ENCODE data around the gene XPR1.
"Not testable (repeated sequence)": the region's sequence is repeated elsewhere in the genome, so short reads cannot be mapped to it uniquely, and the experiment has no call there.

XPR1 gene

DNA sequence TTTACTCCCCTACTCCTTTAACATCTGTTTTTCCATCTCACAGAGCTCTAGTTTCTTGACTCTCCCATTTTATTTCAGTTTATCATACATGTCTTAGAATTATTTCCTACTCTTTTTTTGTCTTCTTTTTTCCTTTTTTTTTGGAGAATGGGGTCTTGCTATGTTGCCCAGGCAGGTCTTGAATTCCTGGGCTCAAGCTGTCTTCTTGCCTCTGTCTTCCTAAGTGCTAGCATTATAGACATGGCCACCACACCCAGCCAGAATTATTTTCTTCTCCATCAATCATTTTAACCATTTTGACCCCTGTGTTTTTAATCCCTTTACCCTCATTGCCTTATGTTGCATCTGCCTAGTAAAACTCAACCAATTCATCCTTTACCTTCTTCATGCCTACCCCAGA lies 157.6 kb downstream of the XPR1 start:
- DNase-seq: no peak

DNA sequence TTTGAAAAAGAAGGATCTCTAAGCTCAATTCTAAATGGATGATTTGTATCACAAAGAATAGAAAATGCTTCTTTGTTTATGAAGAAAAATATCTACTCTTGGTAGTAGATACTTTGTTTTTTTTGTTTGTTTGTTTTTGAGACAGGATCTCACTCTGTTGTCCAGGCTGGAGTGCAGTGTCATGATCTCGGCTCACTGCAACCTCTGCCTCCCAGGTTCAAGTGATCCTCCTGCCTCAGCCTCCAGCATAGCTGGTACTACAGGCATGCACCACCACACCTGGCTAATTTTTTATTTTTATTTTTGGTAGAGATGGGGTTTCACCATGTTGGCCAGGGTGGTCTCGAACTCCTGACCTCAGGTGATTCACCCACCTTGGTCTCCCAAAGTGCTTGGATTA lies 159.3 kb downstream of the XPR1 start:
- not testable (repeated sequence) for DNase-seq

DNA sequence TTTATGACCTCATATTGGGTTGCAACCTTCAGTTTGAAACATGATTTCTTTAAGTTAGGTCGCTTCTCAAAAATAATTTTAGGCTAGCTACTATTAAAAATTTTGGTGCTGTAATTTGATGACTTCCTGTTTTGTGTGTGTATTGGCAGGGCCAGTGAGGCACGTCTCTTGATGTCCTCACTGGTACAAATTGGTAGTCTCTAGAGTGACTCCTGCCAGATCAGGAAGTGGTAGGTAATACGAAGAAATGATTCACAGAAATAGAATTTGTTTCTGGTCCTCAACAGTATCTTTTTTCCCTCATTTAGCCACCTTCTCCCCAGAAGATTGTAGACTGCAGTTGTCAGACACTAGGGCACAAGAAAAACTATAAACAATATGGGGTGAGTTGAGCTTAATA lies 160.0 kb downstream of the XPR1 start:
- no peak for DNase-seq

DNA sequence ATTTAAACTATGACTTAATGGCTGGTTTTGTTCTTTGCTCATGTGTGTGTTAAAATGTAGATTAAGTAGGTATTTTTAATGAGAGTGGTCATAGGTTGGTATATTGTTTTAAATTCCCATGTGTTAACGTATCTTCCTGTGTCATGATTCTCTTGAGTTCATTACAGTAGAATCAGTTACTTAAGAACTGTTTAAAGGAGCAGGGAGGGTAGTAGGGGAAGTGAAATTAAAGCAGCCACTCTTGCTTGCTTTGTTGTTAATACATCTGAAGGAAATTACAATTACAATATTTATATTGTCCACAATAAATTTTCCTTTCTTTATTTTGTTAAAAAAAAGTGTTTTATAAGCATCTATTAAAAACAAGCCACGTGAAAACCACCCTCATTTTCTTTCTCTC lies 161.6 kb downstream of the XPR1 start:
- DNase-seq: no peak

DNA sequence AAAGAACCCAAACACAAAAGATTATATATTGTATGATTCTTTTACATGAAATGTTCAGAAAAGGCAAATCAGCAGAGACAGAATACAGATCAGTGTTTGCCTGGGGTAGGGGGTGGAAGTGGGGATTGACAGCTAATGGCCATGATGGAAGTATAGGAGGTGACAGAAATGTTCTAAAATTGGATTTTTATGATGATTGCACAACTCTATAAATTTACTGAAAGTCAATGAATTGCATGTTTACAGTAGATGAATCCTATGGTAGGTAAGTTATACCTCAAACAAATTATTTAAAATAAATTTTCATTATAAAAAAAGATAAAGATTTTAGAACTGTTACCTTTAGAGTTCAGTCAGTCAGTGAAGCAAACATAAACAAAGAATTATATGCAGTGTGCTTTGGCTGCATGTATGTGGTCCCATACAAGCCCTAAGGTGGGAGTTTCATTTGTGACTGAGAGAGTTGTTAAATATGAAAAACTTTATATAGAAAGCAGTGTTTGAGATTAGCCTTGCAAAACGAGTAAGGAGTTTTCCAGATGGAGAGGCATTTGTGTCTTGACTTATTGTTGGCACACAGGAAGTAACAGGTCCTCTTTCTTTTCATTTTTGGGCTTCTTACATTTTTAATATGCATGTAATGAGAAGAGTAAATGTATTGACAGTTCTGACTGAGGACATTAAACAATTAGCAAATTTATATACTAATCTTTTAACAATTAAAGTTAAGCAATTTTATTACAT lies 165.2 kb downstream of the XPR1 start:
- DNase-seq: no peak

DNA sequence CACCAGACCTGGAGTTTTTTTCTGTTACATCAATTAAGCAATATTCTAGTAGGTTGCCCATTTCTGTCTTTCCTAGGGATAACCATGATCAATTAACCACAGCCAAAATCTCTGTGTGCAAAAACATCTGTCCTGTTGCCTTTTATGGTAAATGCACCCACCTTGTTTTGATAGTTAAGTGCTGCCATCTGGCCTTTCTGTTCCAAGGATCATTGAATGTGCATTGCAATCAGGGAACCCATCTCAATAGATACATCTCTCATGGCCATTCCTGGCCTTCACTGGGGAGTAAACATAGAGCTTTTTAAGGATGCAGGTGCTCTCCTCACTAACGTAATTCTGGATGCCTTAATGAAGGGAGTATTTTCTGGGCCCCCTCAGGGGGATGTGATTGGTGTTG lies 169.1 kb downstream of the XPR1 start:
- DNase-seq: no peak

DNA sequence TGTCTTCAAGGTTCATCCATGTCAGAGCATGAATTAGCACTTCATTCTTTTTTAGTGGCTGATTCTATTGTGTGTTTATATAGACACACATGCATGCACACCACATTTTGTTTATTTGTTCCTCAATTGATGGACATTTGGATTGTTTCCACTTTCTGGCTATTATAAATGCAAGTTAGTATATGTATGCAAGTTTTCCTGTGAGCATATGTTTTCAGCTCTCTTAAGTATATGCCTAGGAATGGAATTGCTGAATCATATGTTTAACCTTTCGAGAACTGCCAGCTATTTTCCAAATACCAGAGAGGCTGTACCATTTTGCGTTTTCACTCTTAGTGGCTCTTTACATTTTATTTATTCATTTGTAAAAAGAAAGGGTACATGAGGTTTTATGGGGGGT lies 171.0 kb downstream of the XPR1 start:
- DNase-seq: no peak

DNA sequence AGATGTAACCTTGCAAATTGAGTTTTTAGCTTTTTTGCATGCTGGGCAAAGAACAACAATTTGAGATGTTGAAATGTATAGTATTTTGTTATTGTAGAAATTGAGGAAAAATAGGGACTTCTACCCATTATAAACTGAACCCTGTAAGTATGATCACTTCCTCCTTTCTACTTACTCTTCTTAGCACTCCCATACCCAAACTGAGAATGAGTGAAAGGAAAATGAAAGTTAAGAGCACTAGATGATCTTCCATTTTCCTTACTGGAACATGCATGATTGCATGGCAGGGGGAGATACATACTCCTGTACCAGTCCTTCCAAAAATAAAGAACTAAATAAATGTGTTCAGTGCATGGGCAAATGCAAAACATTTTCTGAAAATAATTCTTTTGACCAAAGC lies 173.5 kb downstream of the XPR1 start:
- no peak for DNase-seq

DNA sequence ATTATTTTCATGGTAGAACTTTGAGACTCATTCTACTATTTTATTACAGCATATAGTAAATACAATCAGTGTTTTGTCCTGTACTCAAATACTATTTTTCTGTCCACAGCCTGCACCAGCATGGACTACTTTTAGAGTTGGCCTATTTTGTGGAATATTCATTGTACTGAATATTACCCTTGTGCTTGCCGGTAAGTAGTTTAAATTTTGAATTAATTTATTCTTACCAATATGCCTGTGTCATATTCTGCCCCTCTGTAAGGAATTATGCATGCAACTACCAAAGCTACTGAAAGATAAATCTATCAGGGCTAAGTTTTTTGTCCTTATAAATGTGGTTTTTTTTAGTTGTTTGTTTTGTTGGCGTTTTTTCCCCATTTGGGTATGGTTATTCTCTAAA lies 179.5 kb downstream of the XPR1 start:
- no peak for DNase-seq

DNA sequence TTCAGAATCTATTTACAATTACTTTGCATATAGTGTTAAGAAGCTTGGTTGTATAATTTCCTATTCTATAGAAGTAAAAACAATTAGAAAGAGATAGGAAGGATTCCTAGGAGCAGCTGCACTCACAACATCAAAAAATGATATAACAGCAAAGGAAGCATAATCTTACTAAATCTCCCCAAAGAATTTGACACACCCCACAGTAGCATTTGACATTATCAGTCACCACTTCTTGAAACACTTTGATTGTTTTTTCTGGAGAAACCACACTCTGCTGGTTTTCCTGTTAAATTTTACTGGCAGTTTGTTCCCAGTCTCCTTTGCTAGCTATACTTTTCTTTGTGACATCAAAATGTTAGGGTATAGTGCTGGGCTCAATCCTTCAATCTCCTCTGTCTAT lies 180.1 kb downstream of the XPR1 start:
- DNase-seq: no peak

DNA sequence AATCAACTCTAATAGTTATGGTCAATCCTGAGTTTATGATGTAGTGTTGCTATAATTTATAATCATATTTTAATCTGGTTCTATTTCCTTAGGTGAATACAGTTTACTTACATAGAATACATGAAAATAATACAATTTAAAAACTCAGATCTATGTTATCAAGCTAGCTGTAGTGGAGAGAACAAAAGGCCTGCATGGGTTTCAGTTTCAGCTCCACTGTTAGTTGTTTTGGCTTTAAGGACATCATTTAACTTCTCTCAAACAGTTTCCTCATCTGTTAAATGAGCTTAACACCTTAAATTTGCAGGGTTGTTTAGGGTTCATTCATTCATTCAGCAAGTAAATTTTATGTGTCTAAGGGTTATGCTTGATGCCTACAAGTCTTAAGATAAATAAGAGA lies 182.4 kb downstream of the XPR1 start:
- DNase-seq: no peak

DNA sequence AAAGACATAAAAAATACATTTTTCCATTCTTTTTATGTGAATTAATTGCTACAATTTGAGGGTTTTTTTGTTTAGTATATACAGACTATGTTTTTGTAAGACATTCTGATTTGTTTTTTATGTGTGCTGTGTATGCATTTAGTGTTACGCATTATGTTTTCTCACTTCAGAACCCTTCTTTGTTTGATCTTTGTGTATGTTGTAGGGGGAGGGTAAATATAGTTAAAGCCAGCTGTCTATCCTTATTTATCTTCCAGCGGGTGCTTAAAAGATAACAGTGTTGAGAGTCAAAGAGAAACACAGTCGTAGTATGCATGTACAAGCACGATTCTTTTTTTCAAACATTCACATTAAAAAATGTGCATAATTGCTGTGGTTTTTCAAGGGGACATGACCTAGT lies 183.4 kb downstream of the XPR1 start:
- no peak for DNase-seq

DNA sequence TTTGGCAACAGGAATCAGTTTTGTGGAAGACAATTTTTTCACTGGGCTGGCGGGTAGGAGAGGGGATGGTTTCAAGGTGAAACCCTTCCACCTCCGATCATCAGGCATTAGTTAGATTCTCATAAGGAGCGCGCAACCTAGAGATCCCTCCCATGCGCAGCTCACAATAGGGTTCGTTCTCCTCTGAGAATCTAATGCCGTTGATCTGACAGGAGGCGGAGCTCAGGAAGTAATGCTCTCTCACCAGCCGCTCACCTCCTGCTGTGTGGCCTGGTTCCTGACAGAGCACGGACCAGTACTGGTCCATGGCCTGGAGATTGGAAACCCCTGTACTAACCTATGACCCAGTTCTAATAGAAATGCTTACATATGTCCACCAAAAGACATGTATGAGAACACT lies 184.3 kb downstream of the XPR1 start:
- no peak for DNase-seq

DNA sequence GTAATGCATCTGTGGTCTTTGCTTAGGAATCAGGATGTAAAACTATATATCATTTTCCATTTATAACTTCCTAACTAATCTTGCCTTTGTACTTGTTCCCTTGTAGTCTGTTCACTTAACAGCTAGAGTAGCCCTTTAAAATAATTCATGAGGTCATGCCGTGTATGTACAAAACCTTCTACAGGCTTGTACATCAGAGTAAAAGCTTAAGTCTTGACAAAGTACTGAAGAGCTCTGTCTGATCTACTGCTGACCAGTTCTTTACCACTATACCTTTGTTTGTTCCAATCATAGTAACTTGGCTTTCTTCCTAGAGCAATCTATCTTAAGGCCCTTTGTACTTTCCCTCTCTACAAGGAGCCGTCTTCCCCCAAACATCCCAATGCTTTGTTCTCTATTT lies 190.1 kb downstream of the XPR1 start:
- DNase-seq: no peak

DNA sequence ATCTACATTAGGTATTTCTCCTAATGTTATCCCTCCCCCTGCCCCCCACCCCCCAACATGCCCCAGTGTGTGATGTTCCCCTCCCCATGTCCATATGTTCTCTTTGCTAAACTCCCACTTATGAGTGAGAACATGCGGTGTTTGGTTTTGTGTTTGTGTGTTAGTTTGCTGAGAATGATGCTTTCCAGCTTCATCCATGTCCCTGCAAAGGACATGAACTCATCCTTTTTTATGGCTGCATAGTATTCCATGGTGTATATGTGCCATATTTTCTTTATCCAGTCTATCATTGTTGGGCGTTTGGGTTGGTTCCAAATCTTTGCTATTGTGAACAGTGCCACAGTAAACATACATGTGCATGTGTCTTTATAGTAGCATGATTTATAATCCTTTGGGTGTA lies 199.7 kb downstream of the XPR1 start:
- not testable (repeated sequence) for DNase-seq

DNA sequence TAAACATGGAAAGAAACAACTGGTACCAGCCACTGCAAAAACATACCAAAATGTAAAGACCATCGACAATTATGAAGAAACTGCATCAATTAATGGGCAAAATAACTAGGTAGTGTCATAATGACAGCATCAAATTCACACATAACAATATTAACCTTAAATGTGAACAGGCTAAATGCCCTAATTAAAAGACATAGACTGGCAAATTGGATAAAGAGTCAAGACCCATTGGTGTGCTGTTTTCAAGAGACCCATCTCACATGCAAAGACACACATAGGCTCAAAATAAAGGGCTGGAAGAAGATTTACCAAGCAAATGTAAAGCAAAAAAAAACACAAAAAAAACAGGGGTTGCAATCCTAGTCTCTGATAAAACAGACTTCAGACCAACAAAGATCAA lies 201.4 kb downstream of the XPR1 start:
- DNase-seq: not testable (repeated sequence)

DNA sequence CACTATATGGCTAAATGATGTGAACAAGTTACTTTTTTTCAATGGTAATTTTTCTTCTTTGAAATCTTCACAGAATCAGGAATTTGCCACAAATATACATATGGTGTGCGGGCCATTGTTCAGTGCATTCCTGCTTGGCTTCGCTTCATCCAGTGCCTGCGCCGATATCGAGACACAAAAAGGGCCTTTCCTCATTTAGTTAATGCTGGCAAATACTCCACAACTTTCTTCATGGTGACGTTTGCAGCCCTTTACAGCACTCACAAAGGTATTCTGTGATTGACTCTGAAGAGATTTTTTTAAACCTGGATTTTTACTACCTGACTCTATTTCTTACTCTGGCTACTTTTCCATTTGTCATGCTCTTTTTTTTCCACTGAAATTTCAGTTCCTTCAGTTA lies 204.6 kb downstream of the XPR1 start:
- no peak for DNase-seq

DNA sequence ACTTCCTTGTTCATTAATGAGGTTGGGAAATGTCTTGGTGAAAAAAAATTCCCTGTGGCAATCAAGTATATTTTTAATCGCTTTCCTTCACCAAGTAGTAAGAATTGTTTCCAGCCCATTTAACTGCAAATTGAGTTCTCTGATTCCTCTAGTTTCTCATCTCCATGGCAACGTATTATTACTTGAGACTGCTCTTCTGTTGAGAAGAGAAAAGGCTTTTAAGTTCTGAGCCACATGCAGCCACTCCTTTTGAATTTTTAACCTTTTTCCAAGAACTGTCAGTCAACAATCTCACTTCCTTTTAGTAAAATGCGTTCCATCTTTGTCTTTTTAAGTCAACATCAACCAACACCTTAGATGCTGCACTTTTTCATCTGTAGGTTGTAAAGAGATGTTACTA lies 205.2 kb downstream of the XPR1 start:
- peak in 2 of 6 experiments; percentile 9 to 14 for DNase-seq

DNA sequence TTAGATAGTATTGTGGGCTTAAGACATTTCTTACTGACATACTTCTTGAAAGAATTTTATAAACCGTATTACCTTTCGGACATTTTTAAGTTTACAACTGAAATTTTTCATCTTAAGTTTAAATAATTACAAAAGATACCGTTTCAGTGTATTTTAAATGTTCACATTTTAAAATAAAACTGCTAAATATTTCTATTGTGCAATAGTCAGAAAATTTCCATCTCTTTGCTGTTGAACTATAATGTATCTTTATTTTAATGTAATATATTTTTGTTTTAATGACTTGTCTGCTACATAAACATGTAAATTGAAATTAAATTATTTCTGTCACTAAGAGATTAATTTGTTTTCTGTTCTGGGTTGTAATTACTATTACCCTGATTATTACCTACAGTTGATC lies 206.7 kb downstream of the XPR1 start:
- DNase-seq: no peak

DNA sequence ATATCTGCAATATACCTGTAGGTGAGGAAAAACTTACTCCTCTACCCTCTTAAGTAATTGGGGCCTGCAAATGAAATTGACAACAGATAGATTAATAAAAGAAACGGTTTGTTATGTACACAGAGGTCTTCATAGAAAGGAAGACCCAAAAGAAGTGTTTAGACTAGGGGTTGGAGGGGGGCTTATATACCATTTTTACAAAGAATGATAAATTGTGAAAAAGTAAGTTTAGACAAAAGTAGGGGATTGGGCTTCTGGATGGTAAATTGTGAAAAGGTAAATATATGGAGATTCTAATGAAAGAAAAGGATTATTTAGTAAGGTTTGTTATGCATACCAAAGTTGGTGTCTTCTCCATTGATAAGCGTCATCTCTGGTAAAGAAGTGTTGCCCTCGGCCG lies 207.7 kb downstream of the XPR1 start:
- no peak for DNase-seq

DNA sequence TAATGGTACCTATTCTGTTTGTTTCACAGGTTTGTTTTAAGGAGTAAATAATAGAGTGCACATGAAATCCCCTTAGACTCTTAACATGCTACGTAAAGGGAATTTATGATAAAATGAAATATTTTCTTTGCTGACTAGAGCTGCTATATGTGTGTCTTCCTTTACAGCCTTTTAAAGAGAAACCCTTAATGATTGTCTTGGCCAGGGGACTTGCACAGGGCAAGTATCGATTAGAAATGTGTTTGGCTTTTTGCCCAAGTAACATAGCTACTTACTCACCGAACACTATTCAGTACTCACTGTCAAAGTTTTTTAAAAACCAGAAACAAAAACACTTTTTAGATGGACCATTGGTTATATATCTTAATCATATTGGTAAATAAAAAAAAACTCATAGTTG lies 209.6 kb downstream of the XPR1 start:
- no peak for DNase-seq

DNA sequence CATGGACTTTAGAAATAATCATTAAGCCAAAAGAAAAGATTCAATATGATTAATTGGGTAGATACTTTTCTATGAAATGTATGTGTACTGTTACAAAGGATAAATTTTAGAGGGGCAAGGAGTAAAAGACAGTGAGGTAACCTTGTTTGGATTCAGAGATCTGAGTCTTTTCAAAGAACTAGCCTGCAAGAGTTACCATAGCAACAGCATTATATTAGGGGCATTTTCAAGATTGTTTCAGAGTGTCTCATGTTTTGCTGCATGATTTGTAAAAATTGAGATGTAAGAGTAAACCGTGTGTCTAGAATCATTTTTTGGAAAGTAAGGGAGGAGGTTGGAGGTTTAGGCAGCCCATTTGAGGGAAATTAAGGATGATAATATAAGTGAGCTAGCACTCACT lies 210.2 kb downstream of the XPR1 start:
- no peak for DNase-seq

DNA sequence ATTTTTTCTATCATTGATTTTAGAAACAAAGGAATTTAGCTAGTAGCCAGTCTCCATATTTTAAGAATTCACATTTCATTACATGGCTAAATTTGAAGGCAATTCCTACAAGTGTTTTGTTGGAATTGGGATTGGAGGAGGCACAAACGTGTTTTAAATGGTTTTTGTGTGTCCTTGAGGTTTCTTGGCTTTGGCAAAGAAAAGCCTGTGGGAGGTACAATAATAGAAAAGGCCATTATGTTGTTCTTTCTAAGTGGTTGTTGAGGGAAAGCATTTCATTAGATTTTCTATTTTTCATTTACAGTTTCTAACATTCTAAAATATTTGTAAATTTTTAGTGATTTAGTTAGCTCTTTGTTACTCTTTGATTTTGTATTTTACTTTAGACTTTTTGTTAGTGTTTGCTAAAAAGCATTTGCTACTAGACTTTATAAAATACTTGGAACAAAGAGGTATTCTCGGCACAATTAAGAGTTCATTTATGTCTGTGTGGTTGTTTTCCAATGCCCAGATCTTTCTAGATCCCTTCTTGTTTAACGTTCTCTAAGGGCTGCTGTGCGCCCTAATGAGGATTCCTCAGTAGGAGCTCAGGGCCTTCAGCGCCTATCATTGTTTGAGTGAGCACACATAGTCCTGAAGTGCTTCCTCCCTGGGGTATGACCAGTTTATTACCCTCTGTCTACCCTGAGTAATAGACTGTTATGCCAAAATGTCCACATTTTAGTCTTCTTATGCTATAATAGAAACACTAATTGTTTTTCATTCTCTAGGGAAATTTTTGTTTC lies 210.9 kb downstream of the XPR1 start:
- DNase-seq: no peak

DNA sequence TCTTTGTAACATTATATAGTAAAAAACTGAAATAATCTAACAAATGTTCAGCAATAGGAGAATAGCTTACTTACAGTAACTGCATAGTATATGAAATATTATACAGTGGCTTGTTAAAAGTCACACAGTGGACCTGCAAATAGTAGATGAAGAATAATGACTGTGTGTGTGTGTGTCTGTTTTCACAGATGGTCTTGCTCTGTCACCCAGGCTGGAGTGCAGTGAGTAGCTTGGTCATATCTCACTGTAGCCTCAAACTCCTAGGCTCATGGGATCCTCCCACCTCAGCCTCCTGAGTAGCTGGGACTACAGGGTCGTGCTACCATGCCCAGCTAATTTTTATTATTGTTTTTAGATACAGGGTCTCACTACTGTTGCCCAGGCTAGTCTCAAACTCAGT lies 213.5 kb downstream of the XPR1 start:
- no peak for DNase-seq

DNA sequence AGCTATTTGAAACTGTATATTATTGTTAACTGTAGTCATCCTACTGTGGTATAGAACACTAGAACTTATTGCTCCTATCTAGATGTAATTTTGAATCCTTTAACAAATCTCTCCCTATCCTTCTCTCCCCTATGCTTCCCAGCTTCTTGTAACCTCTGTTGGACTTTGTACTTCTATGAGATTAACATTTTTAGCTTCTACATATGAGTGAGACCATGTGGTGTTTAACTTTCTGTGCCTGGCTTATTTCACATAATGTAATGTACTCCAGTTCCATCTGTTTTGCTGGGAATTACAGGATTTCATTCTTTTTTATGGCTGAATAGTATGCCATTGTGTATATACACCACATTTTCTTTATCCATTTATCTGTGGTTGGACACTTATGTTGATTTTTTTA lies 216.4 kb downstream of the XPR1 start:
- no peak for DNase-seq
